ENCODE results near the gene KSR2. TPM values are rescaled to one million over a fixed set of nuclear protein-coding genes. Genes with fewer than 3 reads are reported as not detected.

Gene KSR2
- polyA plus RNA-seq, 3 donors from 2014 or later: not detected

GRCh38 chr12:117832459-117833457 is 136.0 kb downstream of the KSR2 start:
- Mint-ChIP-seq H3K36me3 (no peaks in the 10 kb centered on the region), H3K4me3 (no peak overlapping the region), H3K9me3 (peaks cover 0 to 11% (median 4%) of the 10 kb centered on the region in 6 donors), H3K4me1 (peaks cover 0 to 7% of the 10 kb centered on the region in 2 donors), H3K27ac (no peak overlapping the region), H3K27me3 (ENCODE audit: low read depth in 3 of 3) (peaks cover 0 to 4% (median 2%) of the 10 kb centered on the region in 3 donors)
- DNase-seq: no peak

- DNase-seq: no peak
- Mint-ChIP-seq H3K4me3 (no peak overlapping the region), H3K36me3 (no peaks in the 10 kb centered on the region), H3K9me3 (peaks cover 0 to 11% (median 4%) of the 10 kb centered on the region in 6 donors), H3K27me3 (ENCODE audit: low read depth in 3 of 3) (peaks cover 0 to 4% (median 2%) of the 10 kb centered on the region in 3 donors), H3K27ac (no peak overlapping the region), H3K4me1 (no peaks in the 10 kb centered on the region)
These were observed 138.3 kb downstream of the KSR2 start for GRCh38 chr12:117830471-117830870.

DNA sequence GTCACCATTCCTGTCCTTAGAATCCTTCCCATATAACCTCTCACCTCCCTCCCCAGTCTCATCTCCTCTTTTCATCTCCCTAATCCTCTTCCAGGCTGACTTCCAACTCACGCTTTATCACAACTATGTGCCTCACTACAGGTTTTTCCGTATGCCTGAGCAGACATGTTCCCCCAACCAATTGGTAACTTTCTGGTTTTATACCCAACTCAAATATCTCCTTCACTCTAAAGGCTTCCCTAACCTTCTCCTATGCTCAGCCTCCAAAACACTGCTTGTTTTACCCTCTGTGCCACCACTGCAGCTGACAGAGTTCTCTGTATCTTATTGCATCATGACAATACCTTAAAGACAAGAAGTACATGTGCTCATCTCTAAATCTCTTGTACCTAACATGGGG is 139.7 kb downstream of the KSR2 start:
- Mint-ChIP-seq H3K36me3 (no peaks in the 10 kb centered on the region), H3K9me3 (peaks cover 0 to 11% (median 4%) of the 10 kb centered on the region in 6 donors), H3K4me3 (no peak overlapping the region), H3K27ac (no peak overlapping the region), H3K4me1 (no peaks in the 10 kb centered on the region), H3K27me3 (ENCODE audit: low read depth in 3 of 3) (peaks cover 0 to 7% (median 0%) of the 10 kb centered on the region in 3 donors)
- DNase-seq: no peak

GRCh38 chr12:117827660-117828059 is 141.1 kb downstream of the KSR2 start:
- Mint-ChIP-seq H3K36me3 (no peaks in the 10 kb centered on the region), H3K4me3 (no peak overlapping the region), H3K9me3 (peaks cover 0 to 11% (median 6%) of the 10 kb centered on the region in 6 donors), H3K27me3 (ENCODE audit: low read depth in 3 of 3) (peaks cover 0 to 6% (median 2%) of the 10 kb centered on the region in 3 donors), H3K4me1 (no peaks in the 10 kb centered on the region), H3K27ac (no peak overlapping the region)
- no peak for DNase-seq

DNA sequence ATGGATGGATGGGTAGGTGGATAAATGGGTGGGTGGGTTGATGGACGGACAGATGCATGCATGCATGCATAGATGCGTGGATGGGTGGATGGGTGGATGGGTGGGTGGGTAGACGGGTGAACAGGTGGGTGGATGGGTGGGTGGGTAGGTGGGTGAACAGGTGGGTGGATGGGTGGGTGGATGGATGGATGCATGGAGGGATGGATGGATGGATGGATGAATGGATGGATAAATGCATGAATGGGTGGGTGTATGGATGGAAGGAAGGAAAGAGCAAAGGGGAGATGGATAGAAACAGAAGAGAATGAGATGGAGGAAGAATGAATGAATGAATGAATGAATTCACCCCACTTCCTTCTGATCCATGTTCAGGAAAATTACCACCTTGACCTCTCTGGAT is 143.0 kb downstream of the KSR2 start:
- Mint-ChIP-seq H3K4me1 (no peaks in the 10 kb centered on the region), H3K36me3 (no peaks in the 10 kb centered on the region), H3K27ac (no peak overlapping the region), H3K27me3 (ENCODE audit: low read depth in 3 of 3) (peaks cover 0 to 3% (median 2%) of the 10 kb centered on the region in 3 donors), H3K9me3 (peaks cover 0 to 11% (median 6%) of the 10 kb centered on the region in 6 donors), H3K4me3 (no peak overlapping the region)
- DNase-seq: no peak

DNA sequence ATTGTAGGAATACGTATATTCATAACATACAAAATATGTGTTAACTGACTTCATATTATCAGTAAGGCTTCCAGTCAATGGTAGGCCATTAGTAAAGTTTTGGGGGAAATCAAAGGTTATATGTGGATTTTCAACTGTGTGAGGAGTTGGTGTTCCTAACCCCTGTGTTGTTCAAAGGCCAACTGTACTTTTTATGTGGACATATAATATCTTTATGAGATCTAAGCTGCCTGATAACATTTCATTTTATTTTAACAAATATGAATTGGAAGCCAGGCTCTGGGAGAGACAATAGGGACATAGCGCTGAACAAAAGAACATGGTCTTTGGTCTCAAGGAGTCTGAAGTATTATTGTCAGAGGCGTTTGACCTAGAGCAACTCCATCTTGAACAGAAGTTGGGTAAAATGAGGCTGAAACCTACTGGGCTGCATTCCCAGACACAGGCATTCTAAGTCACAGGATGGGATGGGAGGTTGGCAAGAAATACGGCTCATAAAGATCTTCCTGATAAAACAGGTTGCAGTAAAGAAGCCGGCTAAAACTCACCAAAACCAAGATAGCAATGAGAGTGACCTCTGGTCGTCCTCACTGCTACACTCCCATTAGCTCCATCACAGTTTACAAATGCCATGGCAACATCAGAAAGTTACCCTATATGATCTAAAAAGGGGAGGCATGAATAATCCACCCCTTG is 147.2 kb downstream of the KSR2 start:
- Mint-ChIP-seq H3K27ac (no peak overlapping the region), H3K4me1 (no peaks in the 10 kb centered on the region), H3K36me3 (no peaks in the 10 kb centered on the region), H3K9me3 (peaks cover 0 to 4% (median 0%) of the 10 kb centered on the region in 6 donors), H3K27me3 (ENCODE audit: low read depth in 3 of 3) (peaks cover 0 to 7% (median 3%) of the 10 kb centered on the region in 3 donors), H3K4me3 (no peak overlapping the region)
- no peak for DNase-seq

DNA sequence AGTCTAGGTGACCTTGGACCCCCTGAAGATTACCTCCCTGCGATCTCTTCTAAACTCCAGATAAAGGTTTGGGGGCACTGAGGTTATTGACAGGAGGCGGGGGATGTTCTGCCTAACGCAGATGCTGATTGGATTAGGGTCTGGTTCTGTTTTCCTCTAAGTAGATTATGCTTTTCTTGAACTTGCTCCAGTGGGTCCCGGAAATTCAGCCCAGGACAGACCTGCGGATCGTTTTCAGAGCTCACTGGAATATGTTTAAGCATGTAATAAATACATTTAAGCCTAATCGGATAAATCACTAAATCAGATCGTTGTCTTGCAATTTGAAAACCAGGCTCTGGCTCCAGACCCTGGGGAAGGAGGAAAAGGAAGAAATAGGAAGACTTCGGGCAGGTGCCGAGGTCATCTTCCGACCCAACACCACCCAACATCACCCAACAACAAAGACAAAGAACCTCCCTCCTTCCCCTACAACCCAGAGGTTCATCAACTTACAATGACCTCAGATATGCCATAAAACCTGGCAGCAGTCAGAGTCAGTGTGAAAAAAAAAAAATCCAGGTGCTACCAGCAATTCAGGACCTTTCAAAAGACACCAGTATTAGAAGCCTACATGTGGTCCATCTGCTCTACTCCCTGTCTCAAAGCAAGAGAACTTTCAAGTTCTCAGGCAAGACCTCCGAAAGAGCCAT is 148.4 kb downstream of the KSR2 start:
- no peaks in the 10 kb centered on the region for H3K4me1 Mint-ChIP-seq
- peaks cover 0 to 7% (median 5%) of the 10 kb centered on the region in 3 donors for H3K27me3 Mint-ChIP-seq (ENCODE audit: low read depth in 3 of 3)
- H3K4me3 Mint-ChIP-seq: no peak overlapping the region
- H3K27ac Mint-ChIP-seq: no peak overlapping the region
- peaks cover 0 to 4% (median 0%) of the 10 kb centered on the region in 6 donors for H3K9me3 Mint-ChIP-seq
- no peak for DNase-seq
- no peaks in the 10 kb centered on the region for H3K36me3 Mint-ChIP-seq

DNA sequence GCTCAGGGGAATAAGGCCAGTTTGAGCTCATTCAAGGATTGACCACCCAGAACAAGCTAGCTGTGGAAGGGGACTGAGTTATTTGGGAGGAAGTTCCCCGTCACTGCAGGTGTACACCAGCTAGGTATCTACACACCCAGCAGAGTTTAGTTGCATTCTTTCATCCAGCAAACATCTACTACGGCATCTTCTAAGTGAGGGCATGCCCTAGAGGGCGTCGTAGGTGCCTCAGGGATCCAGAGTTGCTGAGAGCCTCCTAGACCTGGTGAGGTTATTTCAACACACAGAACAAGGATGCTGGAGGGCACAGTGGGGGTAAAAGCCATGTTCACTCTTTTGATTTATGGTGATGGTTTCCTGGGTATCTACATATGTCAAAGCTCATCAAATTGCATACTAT is 149.6 kb downstream of the KSR2 start:
- H3K4me1 Mint-ChIP-seq: no peaks in the 10 kb centered on the region
- DNase-seq: no peak
- no peak overlapping the region for H3K4me3 Mint-ChIP-seq
- no peak overlapping the region for H3K27ac Mint-ChIP-seq
- no peaks in the 10 kb centered on the region for H3K36me3 Mint-ChIP-seq
- peaks cover 0 to 6% (median 5%) of the 10 kb centered on the region in 3 donors for H3K27me3 Mint-ChIP-seq (ENCODE audit: low read depth in 3 of 3)
- H3K9me3 Mint-ChIP-seq: peaks cover 0 to 4% (median 0%) of the 10 kb centered on the region in 6 donors

DNA sequence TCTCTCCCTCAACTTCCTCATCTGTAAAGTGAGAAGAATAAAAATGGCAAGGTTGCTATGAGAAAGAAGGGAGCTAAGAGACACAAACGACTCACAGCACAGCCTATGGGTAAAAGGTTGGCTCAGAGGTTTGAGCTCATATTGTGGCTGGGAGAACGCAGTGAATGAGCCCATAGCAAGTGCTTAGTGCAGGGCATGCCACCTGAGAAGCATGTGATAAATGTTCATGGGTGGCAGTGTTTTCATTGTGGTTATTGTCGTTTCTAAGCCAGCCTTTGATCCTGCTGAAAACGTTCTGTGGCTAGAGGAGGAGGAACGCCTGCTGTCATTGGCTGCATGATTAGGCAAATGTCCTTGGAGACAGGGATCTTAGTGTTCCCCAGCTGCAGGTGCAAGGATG is 150.4 kb downstream of the KSR2 start:
- H3K36me3 Mint-ChIP-seq: no peaks in the 10 kb centered on the region
- DNase-seq: no peak
- no peak overlapping the region for H3K27ac Mint-ChIP-seq
- no peaks in the 10 kb centered on the region for H3K4me1 Mint-ChIP-seq
- H3K4me3 Mint-ChIP-seq: no peak overlapping the region
- peaks cover 0 to 3% (median 0%) of the 10 kb centered on the region in 6 donors for H3K9me3 Mint-ChIP-seq
- H3K27me3 Mint-ChIP-seq (ENCODE audit: low read depth in 3 of 3): peaks cover 0 to 6% (median 5%) of the 10 kb centered on the region in 3 donors

DNA sequence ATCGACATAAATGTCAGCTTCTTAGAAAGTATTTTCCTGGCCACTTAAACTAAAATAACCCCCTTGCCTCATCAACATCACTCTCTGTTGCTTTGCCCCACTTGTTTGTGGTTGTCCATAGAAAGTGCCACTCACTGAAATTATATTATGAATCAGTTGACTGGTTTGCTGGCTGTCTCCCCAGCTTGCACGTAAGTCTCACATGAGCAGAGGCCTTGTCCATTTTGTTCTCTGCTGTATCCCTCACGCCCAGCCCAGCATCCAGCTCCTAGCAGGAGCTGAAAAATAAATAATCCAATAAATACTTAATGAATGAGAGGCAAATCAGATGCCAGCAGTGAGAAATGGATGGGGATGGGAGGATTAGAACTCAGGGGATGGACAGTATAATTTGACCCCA is 159.3 kb downstream of the KSR2 start:
- H3K4me3 Mint-ChIP-seq: no peak overlapping the region
- no peak overlapping the region for H3K27ac Mint-ChIP-seq
- no peak for DNase-seq
- H3K36me3 Mint-ChIP-seq: no peaks in the 10 kb centered on the region
- no peaks in the 10 kb centered on the region for H3K4me1 Mint-ChIP-seq
- peaks cover 1 to 12% (median 5%) of the 10 kb centered on the region in 3 donors for H3K27me3 Mint-ChIP-seq (ENCODE audit: low read depth in 3 of 3)
- peaks cover 0 to 3% (median 0%) of the 10 kb centered on the region in 6 donors for H3K9me3 Mint-ChIP-seq

DNA sequence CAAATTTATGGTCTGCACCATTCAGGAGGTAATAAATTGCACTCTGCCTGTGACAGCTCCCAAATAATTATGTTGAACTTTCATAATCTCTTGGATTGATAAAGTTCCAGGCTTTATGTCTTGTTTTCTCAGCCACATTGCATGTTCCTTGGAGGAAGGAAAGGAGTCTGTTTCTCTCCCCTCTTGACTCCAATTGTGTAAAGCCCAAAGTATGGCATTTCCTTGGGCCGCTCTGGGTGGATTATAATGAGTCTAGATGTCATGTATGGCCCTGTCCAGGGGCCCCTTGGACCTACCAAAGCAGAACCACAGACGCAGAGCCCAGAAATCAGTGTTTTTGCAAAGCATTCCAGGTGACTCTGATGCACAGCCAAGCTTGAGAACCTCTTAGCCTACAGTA is 160.8 kb downstream of the KSR2 start:
- Mint-ChIP-seq H3K4me3 (no peak overlapping the region), H3K27me3 (ENCODE audit: low read depth in 3 of 3) (peaks cover 1 to 12% (median 5%) of the 10 kb centered on the region in 3 donors), H3K4me1 (no peaks in the 10 kb centered on the region), H3K27ac (no peak overlapping the region), H3K36me3 (no peaks in the 10 kb centered on the region), H3K9me3 (peaks cover 0 to 3% (median 0%) of the 10 kb centered on the region in 6 donors)
- no peak for DNase-seq

DNA sequence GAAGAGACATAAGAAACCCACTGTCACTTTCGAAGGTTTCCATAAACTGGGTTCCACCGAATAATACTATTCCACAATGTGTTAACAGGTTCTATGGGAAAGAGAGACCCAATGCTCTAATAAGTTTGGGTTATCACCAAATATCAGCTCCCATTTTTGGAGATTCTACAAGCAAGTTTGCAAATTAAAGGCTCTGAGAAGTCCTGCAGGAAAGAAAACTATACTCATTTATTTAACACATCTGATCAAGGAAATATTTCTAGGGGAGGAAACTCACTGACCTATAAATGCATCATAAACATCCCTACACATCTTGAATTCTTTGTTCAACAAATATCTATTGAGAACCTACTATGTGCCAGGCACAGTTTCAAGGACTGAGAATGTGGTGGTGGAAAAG is 161.4 kb downstream of the KSR2 start:
- DNase-seq: no peak
- Mint-ChIP-seq H3K4me3 (no peak overlapping the region), H3K9me3 (peaks cover 0 to 3% (median 0%) of the 10 kb centered on the region in 6 donors), H3K4me1 (no peaks in the 10 kb centered on the region), H3K36me3 (no peaks in the 10 kb centered on the region), H3K27me3 (ENCODE audit: low read depth in 3 of 3) (peaks cover 1 to 12% (median 5%) of the 10 kb centered on the region in 3 donors), H3K27ac (no peak overlapping the region)

DNA sequence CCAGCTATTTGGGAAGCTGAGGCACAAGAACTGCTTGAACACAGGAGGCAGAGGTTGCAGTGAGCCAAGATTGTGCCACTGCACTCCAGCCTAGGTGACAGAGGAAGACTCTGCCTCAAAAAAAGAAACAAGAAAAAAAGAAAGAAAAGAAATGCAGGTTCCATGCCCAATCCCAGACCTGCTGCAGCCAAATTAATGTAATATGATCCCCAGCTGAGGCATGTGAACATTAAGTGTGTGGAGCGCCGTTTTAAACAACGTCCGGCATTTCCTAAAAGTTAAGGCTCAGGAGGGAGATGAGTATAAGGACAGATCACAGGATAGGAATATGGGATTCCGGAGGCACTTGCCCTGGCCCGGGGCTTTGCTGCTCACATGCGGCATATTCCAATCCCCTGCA is 162.9 kb downstream of the KSR2 start:
- peaks cover 1 to 12% (median 5%) of the 10 kb centered on the region in 3 donors for H3K27me3 Mint-ChIP-seq (ENCODE audit: low read depth in 3 of 3)
- H3K4me3 Mint-ChIP-seq: no peak overlapping the region
- DNase-seq: no peak
- H3K36me3 Mint-ChIP-seq: no peaks in the 10 kb centered on the region
- H3K9me3 Mint-ChIP-seq: peaks cover 0 to 3% (median 0%) of the 10 kb centered on the region in 6 donors
- H3K27ac Mint-ChIP-seq: no peak overlapping the region
- H3K4me1 Mint-ChIP-seq: no peaks in the 10 kb centered on the region

Data from immature natural killer cell (primary cell).